Fibroblast of skin of right quadriceps (primary cell): ENCODE measurements around the gene NDUFS2.
"Not testable (repeated sequence)": the region's sequence is repeated elsewhere in the genome, so short reads cannot be mapped to it uniquely, and the experiment has no call there.

Experiments used
- DNase-seq: peaks from one replicate; pipeline ENCODE4 v3.0.0-alpha.2; 2013

NDUFS2 gene

DNA sequence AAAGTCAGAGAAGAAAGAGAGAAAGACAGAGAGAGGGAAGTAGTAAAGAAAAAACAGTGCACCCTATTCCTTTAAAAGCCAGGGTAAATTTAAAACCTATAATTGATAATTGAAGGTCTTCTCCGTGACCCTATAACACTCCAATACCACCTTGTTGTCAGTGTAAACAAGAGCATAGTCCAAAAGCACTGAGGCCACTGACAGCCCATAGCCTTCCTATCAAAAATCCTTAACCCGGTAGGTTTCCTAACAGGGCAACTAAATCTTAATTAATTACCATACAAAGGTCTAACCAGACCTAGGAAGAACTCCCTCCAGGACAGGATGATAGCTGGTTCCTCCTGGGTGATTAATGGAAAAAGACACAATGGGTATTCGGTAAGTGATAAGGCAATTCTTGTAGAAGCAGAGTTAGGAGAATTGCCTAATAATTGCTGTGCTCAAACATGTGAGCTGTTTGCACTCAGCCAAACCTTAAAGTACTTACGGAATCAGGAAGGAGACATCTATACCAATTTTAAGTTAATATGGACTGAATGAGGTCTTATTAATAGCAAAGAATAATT lies 53.9 kb downstream of the NDUFS2 start:
- not testable (repeated sequence) for DNase-seq

DNA sequence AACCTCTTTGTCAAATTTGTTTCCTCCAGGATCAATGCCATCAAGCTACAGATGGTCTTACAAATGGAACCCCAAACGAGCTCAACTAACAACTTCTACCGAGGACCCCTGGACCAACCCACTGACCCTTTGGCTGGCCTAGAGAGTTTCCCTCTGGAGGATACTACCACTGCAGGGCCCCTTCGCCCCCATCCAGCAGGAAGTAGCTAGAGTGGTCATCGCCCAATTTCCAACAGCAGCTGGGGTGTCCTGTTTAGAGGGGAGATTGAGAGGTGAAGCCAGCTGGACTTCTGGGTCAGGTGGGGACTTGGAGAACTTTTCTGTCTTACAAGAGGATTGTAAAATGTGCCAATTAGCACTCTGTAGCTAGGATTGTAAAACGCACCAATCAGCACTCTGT lies 54.9 kb downstream of the NDUFS2 start:
- not testable (repeated sequence) for DNase-seq

DNA sequence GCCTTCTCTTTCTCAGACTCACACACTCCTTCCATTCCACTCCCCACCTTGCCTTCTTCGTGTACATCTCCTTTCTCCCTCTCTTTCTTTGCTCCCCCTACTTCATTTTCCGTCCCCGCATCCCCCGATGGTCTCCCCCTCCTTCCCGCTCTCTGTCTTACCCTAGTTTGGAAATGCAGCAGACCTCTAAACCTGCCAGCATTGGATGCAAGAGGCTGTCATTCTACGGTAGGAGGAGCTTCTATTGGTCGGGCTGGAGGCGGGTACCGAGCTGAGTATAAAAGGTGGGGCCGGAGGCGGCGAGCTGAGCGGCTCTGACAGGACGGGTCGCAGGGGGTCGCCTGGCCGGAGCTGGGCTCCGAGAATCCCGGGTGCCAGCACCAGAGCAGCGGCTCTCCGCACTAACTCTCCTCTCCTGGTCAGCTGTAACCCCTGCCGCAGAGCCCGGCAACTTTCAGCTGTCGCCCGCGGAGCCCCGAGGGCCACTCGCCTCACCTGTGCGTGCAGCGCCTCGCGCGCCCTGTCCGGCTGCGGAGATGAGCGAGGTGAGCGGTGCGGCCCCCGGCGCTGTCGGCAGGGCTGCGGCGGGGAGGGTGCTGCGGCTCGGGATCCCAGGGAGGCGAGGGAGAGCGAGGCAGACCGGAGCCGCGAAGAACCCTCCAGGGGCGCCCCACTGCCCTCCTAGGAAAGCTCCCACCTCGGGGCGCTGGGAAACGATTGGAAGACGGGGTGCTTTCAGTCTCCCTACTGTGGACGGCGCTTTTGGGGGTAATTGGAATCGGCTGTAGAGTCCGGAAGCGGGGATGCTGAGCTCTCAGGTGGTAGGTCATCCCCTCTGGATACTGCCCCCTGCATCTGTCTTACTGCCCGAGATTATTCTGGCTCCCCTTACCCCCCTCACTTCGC lies 56.5 kb downstream of the NDUFS2 start, which contains the start of gene PCP4L1:
Gene PCP4L1, plus strand, starts transcription at position 307 of the 906 bp plus-strand sequence. Its CDS starts 230 bp downstream, at position 537.
- DNase-seq = peak; percentile 44

DNA sequence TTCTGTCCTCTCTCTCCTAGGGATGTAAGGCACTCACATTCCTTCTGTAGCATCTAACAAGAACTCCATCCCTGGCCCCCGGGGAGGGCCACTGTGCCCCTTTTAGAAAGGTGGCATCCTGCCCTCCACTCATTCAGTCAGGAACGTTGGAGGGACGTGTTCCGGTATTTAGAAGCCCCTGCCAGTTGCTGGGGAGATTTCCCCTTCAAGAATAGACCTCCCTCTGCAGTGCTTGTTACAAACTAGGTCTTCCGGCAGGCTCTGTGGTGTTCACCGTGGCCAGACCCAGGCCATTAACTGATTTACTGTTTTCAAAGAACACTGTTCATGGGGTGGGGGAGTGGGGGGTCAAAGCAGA lies 57.2 kb downstream of the NDUFS2 start:
- DNase-seq = no peak

DNA sequence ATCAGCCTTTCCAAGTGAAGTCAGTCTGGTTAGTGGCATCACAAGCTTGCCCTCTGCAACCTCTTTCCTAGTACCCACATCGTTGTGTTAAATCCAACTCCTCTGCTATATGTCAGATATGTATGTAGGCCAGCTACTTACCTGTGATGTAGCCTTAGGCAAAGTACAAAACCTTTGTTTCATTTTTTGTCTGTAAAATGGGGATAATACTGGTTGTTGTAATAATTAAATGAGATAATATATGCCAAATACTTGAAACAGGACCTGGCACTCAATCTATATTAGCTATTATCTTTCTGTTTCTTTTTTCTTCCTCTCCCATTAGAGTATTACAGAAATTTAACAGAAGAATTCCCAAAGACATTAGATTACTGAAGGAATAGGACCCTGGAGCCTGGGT lies 57.6 kb downstream of the NDUFS2 start:
- no peak for DNase-seq

DNA sequence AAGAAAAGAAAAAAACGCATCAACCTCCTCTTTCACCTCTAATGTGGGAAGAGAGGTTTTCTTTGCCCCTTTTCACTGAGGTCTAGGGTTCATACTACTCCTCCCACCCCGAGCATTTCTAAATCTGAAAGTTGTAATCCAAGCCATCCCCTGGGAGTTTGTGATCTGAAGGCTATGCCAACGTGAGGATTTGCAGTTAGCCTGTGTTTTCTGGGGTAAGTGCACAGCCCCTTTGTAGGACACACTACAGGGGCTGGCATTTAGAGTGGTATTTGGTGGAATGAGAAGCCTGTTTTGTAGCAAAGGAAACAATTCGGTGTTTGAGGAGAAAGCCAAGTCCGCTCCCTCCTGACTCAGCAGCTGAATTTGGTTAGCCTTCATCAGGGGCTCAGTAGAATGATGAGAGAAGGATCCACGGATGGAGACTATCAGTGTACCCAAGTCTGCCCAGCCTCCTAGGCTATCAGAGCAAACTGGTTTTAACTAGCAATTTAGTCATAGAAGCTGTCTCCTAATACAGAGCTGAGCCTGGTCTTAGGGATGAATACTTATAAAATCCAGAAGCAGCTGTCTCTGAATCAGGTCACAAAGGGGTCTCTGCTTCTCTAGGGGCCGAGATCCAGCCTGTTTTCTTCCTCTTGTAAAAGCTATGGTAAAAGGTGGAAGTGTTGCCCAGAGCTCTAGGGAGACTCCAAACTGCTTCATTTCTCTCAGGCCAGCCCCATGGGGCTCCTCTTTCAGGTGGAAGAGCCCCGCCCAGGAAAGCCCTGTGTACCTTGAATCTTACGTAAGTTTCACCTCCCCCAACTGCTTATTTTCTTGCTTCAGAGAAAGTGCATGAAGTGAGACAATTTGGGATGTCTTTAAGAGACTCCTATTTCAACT lies 58.5 kb downstream of the NDUFS2 start:
- DNase-seq = no peak

DNA sequence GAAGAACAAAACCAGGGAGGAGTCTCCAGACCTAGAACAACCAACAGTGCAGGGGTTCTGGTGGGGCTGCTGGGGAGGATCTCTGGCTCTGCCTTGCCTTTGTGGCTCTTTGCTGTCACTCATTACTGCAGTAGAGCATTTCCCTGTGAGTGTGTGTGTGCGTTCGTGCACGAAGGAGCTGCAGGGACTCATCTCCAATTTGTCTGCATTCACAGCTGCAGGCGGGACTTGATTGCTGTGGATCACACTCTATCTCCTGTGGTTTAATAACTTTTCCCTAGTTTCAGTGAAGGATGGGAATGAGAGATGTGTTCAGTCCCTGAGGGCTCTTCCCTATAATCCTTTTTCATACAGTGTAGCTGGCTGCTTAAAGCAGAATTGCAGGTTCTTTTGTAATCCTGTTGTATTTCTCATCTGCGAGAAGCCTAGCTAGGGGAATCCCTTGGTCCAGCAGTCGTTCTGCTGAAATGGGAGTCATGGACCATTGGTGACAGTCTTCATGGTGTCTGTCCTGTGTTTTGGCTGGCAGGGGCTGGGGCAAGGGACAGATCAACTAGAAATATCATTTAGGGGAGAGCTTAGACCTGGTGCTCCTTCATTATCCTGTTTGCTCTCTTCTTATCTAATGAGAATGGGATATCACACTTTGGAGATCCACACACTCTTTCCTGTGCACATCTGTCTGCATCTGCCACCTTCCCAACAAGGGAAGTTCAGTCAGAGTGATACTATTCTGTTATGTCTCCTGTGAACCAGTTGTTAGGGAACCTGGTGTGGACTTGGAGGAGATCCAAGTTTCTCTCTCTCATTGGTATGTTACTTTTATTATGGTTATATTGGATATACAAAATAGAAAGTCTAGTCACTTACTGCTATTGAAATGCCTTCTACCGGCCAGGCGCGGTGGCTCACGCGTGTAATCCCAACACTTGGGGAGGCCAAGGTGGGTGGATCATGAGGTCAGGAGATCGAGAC lies 59.4 kb downstream of the NDUFS2 start:
- no peak for DNase-seq
